ENCODE data around the gene LYRM4. TPM values are rescaled to one million over a fixed set of nuclear protein-coding genes. Genes with fewer than 3 reads are reported as not detected.

LYRM4 gene
- total RNA-seq, 2 experiments from 2014 or later: 44.3 to 45.7 TPM

DNA sequence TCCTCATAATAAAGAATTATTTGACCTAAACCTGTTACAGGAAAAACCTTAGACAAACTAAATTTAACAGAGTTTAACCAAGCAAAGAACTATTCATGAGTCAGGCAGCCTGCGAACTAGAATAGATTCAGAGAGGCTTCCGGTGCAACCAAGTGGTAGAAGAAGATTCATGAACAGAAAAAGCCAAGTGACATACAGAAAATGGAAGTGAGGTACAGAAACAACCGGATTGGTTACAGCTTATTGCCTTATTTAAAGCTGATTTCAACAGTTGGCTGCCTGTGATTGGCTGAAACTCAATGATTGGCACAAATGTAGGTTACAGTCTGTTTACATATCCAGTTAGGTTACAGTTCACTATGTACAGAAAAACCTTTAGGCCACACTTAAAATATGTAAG is 165.5 kb downstream of the LYRM4 start:
- no peaks in the 10 kb centered on the region for H3K36me3 Mint-ChIP-seq
- H3K27me3 Mint-ChIP-seq: peaks cover 21% of the 10 kb centered on the region
- no peaks in the 10 kb centered on the region for H3K9me3 Mint-ChIP-seq
- peaks cover 12% of the 10 kb centered on the region for H3K4me1 Mint-ChIP-seq
- no peak for DNase-seq
- no peak overlapping the region for H3K27ac Mint-ChIP-seq
- H3K4me3 Mint-ChIP-seq: no peak overlapping the region

DNA sequence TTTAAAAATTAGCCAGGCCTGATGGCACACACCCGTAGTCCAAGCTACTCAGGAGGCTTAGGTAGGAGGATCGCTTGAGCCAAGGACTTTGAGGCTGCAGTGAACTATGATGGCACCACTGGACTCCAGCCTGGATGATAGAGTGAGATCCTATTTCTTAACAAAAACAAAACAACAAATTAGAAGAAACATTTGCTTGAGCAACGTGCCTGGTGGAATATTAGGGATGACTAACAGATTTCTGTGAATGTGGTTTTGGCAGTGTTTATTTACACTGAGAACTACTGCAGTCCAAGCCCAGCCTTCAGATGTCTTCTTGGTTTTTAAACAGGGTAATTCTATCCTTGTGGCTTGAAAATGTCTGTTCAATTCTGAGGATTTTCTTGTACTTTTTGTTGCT is 166.4 kb downstream of the LYRM4 start:
- H3K27ac Mint-ChIP-seq: no peak overlapping the region
- DNase-seq: no peak
- peaks cover 14% of the 10 kb centered on the region for H3K4me1 Mint-ChIP-seq
- H3K4me3 Mint-ChIP-seq: no peak overlapping the region
- H3K9me3 Mint-ChIP-seq: no peaks in the 10 kb centered on the region
- H3K36me3 Mint-ChIP-seq: no peaks in the 10 kb centered on the region
- peaks cover 28% of the 10 kb centered on the region for H3K27me3 Mint-ChIP-seq

DNA sequence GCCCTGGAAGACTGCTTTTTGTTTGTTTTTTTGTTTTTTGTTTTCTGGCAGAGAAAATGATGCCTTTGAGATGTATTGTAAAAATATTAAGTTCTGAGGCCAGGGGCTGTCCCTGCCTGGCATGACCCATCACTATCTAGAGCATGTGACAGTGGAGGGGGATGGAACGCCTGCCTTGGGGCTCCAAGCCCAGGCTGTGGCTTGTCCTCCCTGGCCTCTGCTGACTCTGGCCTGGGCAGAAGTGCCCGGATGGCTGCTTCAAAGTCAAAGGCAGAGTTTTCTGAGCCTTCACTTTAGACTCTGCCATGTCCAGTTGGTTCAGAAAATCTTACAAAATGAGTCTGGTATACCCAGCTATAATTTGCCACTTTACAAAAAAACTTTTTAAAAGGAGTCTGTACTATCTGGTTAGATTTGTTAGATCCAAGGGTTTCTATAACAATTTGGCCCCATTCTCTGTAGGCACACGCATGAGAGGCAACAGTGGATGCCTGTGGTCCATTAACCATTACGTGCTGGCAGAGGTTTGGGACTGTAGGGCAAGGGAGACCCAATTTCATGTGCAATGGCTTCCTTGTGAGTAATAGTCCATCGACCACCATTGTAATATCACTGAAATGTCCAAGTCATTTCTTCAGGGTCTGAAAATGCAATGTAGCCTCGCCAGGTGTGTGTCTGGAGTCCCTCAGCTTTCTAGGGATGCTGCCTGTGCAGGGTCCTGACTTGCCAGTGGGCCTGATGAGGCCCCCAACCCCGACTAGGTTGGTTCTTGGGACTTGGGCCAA is 167.3 kb downstream of the LYRM4 start:
- H3K4me3 Mint-ChIP-seq: no peak overlapping the region
- no peaks in the 10 kb centered on the region for H3K9me3 Mint-ChIP-seq
- DNase-seq: no peak
- peaks cover 14% of the 10 kb centered on the region for H3K4me1 Mint-ChIP-seq
- H3K36me3 Mint-ChIP-seq: no peaks in the 10 kb centered on the region
- no peak overlapping the region for H3K27ac Mint-ChIP-seq
- peaks cover 32% of the 10 kb centered on the region for H3K27me3 Mint-ChIP-seq

DNA sequence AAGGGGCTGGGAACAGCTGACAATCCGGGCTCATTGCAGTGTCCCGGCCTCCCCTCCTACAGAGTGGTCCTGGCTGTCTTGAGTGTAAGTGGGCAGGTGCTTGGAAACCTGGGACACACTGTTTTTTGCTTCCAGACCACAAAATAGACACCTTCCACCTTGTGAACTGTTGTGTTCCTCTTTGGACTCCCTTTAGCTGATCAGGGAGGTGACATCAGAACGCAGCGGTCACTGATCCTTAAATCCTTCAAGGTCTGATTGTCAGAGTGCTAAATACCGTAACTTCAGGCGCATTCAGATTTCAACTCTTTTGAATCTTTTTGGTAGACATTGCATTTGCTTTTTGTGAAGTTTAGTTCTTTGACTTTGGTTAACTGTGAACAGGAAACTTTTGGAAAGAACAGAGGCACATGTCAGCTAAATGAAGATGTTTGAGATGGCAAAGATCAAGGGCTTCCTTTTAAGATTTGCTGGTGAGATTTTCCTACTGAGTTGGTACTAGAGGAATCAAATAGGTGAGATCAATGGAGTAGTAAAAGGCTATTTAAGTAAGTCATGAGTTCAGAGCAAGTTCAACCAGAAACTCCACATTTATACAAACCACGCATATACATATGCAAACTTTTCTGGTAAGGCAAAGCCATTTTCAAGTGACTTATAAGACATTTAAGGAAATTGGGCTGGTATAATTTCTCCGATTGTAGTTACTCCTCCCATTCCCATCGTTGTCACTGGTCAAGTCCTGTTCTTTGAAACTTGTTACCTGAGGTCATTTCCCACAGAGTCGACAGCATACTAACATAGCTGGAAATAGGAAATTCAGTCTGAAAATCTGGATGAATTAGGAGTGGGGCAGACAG is 169.3 kb downstream of the LYRM4 start:
- no peak overlapping the region for H3K27ac Mint-ChIP-seq
- H3K9me3 Mint-ChIP-seq: no peaks in the 10 kb centered on the region
- no peak overlapping the region for H3K4me3 Mint-ChIP-seq
- no peaks in the 10 kb centered on the region for H3K36me3 Mint-ChIP-seq
- H3K27me3 Mint-ChIP-seq: peaks cover 50% of the 10 kb centered on the region
- DNase-seq: no peak
- H3K4me1 Mint-ChIP-seq: peaks cover 15% of the 10 kb centered on the region

DNA sequence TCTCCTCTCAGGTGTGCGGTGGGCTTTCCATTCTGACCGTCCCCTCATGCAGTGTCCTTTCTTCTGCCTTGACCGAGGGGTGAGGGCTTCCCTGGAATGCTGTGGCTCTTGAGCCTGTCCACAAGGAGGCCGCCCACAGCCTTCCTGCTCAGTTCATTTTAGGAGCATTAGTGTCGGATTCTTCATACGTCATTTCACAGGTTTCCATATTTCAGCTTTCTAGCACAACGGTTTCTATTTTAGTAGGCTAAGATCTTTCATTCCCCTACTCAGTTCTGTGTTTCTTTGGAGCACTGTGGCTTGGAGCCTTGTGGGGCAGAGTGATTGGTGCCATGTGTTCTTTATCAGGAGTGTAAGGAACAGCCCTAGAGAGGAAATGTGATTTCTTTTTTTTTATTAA is 170.1 kb downstream of the LYRM4 start:
- no peak overlapping the region for H3K27ac Mint-ChIP-seq
- peaks cover 16% of the 10 kb centered on the region for H3K4me1 Mint-ChIP-seq
- DNase-seq: no peak
- no peaks in the 10 kb centered on the region for H3K9me3 Mint-ChIP-seq
- H3K36me3 Mint-ChIP-seq: no peaks in the 10 kb centered on the region
- H3K4me3 Mint-ChIP-seq: no peak overlapping the region
- peaks cover 54% of the 10 kb centered on the region for H3K27me3 Mint-ChIP-seq

DNA sequence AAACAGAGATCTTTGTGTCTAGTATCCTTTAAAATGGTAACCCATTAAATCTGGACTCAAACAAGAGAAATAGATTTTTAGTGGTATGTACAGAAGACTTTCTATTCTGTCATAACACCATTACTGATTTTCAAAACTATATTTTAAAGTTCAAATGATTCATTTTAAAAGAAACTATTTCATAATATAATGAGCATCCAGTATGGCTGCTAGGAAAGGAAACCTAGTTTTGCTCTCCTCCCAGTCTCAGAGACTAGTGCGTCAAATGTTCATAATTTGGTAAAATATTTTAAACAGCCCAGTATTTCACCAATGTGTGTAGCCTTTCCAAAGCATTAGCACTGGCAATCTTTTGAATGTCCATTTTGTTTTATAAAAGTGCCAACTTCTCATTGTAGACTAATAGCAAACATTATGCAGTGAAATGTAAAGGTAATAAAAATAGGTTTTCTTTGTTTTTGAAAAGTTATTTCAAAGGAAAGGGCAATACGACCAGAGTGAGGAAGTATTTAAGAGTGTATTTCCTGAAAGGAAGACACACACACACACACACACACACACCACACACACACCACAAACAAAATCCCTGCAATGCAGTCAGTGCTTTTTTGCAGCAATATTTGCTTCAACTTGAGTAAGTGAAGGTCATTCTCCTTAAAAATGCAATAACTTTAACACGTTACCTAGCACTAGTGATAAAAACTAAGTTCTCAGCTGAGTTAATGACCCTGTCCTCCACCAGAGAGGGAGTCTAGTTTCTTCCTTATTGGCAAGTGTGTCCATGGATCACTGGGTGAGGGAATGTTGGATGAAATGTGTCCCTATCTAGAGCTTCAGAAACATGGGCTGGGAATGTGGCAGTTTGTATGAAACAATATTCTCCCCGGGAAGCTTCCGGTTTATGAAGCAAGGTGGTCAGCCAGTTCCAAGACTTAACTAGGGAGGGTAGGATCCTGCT is 171.0 kb downstream of the LYRM4 start:
- H3K4me1 Mint-ChIP-seq: peaks cover 16% of the 10 kb centered on the region
- no peaks in the 10 kb centered on the region for H3K36me3 Mint-ChIP-seq
- DNase-seq: no peak
- H3K9me3 Mint-ChIP-seq: no peaks in the 10 kb centered on the region
- H3K4me3 Mint-ChIP-seq: no peak overlapping the region
- H3K27me3 Mint-ChIP-seq: peaks cover 56% of the 10 kb centered on the region
- H3K27ac Mint-ChIP-seq: no peak overlapping the region

DNA sequence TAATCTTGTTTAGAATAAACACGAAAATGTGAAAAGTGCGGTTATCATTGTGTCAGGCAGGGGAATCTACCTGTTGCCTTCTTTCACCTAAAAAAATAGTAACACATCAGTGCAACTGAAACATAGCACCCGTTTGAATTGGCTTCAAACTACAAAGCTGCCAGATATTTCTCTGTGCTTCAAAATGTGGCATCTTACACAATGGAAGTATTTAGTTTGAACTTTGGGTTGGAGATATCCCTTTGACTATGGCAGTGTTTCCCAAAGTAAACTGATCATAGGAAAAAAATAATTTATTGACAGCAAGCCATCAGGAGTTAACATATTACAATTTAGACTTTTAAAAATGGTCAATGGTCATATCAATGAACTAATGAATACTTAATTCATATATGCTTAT is 172.0 kb downstream of the LYRM4 start:
- Mint-ChIP-seq H3K36me3 (no peaks in the 10 kb centered on the region), H3K27ac (no peak overlapping the region), H3K9me3 (no peaks in the 10 kb centered on the region), H3K4me3 (no peak overlapping the region), H3K27me3 (peaks cover 62% of the 10 kb centered on the region), H3K4me1 (peaks cover 16% of the 10 kb centered on the region)
- DNase-seq: no peak

DNA sequence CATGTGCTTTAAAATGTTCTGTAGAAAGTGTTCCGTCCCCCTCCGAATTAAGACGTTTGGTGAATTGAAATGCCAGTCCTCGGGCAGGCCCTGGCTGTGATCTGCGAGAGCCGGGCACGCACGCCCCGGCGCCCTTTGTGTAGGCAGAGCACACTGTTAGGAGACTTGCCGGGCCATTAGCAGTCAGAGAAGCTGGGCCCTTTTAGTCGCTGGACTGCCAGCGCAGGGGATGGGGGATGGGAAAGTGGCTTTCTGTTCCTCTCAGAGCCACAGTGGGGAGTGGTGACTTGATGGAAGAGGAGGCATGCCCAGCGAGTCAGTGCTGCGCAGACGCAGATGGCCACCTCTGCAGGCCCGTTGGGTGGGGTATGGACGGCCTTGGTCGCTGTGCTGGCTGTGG is 173.4 kb downstream of the LYRM4 start:
- no peak overlapping the region for H3K27ac Mint-ChIP-seq
- no peaks in the 10 kb centered on the region for H3K9me3 Mint-ChIP-seq
- H3K4me1 Mint-ChIP-seq: peaks cover 16% of the 10 kb centered on the region
- no peaks in the 10 kb centered on the region for H3K36me3 Mint-ChIP-seq
- peaks cover 70% of the 10 kb centered on the region for H3K27me3 Mint-ChIP-seq
- no peak for DNase-seq
- no peak overlapping the region for H3K4me3 Mint-ChIP-seq

DNA sequence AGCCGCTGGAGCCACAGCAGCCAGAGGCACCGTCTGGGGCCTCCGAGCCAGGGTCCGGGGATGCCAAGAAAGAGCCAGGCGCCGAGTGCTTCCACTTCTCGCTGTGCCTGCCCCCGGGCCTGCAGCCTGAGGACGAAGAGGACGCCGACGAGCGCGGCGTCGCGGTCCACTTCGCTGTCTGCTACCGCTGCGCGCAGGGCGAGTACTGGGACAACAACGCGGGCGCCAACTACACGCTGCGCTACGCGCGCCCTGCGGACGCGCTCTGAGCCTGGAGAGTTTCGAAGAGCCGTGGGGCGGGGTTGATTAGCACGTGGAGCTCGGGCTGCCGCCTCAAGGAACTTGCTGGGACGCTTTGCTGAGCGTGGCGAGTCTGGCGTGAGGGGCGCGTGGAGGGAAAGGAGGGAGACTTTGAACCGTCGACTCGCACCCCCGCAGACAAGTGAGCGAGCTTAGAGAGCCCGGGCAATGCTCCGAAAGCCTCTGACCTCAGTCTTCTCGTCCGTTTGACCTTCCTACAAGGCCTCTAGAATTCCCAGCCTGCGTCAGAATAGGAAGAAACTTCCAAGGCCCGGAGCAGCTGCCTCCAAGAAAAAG is 174.4 kb downstream of the LYRM4 start:
- H3K27me3 Mint-ChIP-seq: peaks cover 72% of the 10 kb centered on the region
- peaks cover 9% of the 10 kb centered on the region for H3K4me1 Mint-ChIP-seq
- H3K4me3 Mint-ChIP-seq: no peak overlapping the region
- peak; percentile 6 for DNase-seq
- H3K36me3 Mint-ChIP-seq: no peaks in the 10 kb centered on the region
- no peak overlapping the region for H3K27ac Mint-ChIP-seq
- no peaks in the 10 kb centered on the region for H3K9me3 Mint-ChIP-seq

DNA sequence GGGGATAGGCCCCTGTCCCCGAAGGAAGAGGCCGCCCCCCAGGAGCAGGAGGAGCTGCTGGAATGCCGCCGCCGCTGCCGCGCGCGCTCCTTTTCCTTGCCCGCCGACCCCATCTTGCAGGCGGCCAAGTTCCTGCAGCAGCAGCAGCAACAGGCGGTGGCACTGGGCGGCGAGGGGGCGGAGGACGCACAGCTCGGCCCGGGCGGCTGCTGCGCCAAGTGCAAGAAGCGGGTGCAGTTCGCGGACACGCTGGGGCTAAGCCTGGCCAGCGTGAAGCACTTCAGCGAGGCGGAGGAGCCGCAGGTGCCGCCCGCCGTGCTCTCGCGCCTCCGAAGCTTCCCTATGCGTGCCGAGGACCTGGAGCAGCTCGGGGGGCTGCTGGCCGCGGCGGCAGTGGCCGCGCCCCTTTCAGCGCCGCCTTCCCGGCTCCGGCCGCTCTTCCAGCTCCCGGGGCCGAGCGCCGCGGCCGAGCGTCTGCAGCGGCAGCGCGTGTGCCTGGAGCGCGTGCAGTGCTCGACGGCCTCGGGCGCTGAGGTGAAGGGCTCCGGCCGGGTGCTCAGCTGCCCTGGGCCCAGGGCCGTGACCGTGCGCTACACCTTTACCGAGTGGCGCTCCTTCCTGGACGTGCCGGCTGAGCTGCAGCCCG is 175.0 kb downstream of the LYRM4 start:
- Mint-ChIP-seq H3K4me1 (peaks cover 6% of the 10 kb centered on the region), H3K27me3 (peaks cover 68% of the 10 kb centered on the region), H3K36me3 (no peaks in the 10 kb centered on the region), H3K27ac (no peak overlapping the region), H3K9me3 (no peaks in the 10 kb centered on the region), H3K4me3 (no peak overlapping the region)
- DNase-seq: peak; percentile 27

DNA sequence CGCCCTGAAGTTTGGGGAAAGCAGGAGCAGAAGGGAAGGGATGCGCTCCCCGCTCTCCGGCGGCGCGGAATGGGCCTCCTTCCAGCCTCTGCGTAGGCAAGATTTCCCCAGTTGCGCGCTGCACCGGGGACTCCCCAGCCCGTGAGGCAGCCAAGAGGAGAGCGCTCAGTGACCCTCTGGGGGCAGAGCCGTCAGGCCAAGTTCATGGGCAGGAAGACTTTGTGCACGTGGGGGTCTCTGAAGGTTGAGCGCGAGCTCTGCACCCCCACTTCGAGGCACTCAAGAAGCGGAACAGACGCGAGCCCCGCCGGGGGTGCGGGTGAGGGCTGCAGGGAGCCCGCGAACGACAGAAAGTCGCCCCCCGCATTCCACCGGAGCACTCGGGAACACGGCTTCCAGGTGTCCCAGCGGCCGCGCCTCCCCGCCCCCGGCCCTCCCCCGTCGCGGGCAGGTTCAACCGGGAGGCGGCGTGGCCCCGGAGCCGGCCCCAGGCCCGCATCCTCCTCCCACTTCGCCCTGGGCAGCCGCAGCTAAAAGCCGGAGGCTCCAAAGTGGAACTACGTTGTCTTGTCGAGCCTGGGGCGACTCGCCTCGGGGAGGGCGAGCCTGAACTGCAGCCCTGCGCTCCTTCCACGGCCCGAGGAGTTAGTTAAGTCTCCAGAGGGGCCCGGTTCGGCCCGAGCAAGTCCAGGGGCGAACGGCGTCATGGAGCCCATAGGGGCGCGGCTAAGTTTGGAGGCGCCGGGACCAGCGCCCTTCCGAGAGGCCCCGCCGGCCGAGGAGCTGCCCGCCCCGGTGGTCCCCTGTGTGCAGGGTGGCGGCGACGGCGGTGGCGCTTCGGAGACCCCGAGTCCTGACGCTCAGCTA is 175.7 kb downstream of the LYRM4 start, which contains the start of gene PPP1R3G:
Gene PPP1R3G, plus strand, starts transcription at position 561 of the 867 bp plus-strand sequence. Its CDS starts 145 bp downstream, at position 706.
- peak within 1 kb of the TSS; percentile 79 for H3K4me3 Mint-ChIP-seq
- peaks cover 60% of the 10 kb centered on the region for H3K27me3 Mint-ChIP-seq
- no peaks in the 10 kb centered on the region for H3K36me3 Mint-ChIP-seq
- DNase-seq: peak; percentile 22
- no peak within 1 kb of the TSS for H3K27ac Mint-ChIP-seq
- H3K4me1 Mint-ChIP-seq: peaks cover 4% of the 10 kb centered on the region
- H3K9me3 Mint-ChIP-seq: no peaks in the 10 kb centered on the region

DNA sequence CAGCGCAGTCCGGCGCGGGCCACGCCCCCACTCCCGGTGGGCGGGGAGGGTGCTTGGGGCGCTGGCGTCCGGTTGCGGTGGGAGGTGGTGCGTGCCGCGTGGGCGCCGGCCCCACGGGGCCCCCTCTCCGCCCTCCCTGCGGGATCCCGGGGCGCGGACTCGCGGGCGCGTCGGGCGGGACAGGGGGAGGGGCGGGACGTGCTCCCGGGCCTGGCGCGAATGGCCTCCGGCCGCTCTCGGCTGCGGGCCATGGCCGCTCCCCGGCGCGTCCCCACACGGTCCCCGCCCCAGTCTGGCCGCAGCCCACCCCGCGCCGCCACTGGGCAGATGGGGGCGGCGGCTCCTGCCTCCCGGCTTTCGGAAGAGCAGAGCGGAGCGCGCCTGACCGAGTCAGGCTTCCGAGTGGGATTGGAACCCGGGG is 176.4 kb downstream of the LYRM4 start:
- H3K27me3 Mint-ChIP-seq: peaks cover 55% of the 10 kb centered on the region
- H3K9me3 Mint-ChIP-seq: no peaks in the 10 kb centered on the region
- no peak overlapping the region for H3K27ac Mint-ChIP-seq
- no peaks in the 10 kb centered on the region for H3K36me3 Mint-ChIP-seq
- DNase-seq: no peak
- H3K4me3 Mint-ChIP-seq: peak overlapping the region; percentile 79
- peaks cover 2% of the 10 kb centered on the region for H3K4me1 Mint-ChIP-seq

DNA sequence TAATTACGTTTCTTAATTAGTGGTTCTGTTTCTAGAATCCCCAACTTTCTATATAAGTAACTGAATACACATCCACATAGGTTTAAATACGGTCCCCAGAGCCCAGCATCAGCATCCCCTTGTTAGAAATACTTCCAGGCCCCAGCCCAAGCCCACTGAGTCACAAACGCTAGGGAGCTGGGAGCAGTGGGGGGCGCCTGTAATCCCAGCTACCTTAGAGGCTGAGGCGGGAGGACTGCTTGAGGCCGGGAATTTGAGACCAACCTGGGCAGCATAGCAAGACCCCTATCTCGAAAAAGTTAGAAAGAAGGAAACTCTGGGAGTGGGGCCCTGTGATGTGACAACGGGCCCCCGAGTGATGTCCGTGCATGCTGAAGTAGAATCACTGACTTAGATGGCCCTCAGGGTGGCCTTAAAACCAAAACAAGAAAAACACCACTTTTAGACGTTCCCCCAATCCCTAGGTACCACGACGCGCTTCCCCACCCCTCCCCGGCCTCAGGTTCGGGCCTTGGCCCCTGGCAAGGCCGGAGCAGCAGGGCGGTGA is 176.9 kb downstream of the LYRM4 start:
- Mint-ChIP-seq H3K27me3 (peaks cover 55% of the 10 kb centered on the region), H3K9me3 (no peaks in the 10 kb centered on the region)

More for the DNA sequence above, 176.9 kb downstream of the LYRM4 start:
- H3K27ac Mint-ChIP-seq: no peak overlapping the region
- no peak for DNase-seq
- H3K4me3 Mint-ChIP-seq: peak overlapping the region; percentile 57
- no peaks in the 10 kb centered on the region for H3K36me3 Mint-ChIP-seq
- peaks cover 2% of the 10 kb centered on the region for H3K4me1 Mint-ChIP-seq
